Measurements from ENCODE around the gene RPS6KL1. TPM values are rescaled to one million over a fixed set of nuclear protein-coding genes. Genes with fewer than 3 reads are reported as not detected.

Gene RPS6KL1
- polyA plus RNA-seq, 2 of the 4 experiments (the other 2 are of a cell fraction): 0.32 to 0.99 TPM

GRCh38 chr14:74965486-74966153 is 42.6 kb upstream of the RPS6KL1 start:
- no peak overlapping the region for H3K4me2 ChIP-seq
- WGBS (ENCODE audit: missing lambda C conversion rate): 56% methylated on average over 5 of the region's 5 CpGs
- ChIA-PET CTCF (interaction anchor here (1.0 to 2.1 kb wide), 4 partner anchors 11 to 123 kb away, joined by 3 to 14 read pairs (median 4); no protein-coding TSS in a partner anchor), POLR2A (no interaction called here)
- DNase-seq (ENCODE audit: low read depth in 1 of 2, low spot score in 1 of 2): no peak
- H3K27ac ChIP-seq: 0 out of 6 replicates have a peak overlapping the region, but pooled peaks of 1 of the 2 experiments have one; percentile 36
- TF ChIP-seq KDM1A (IDR thresholded peaks at IDR 0.05; ENCODE audit: low read depth) (0 out of 2 replicates have a peak, but pooled peaks have one; percentile 18), RCOR1 (IDR thresholded peaks at IDR 0.05; ENCODE audit: low read depth, low read length) (no peak), EHF (CRISPR knock-in tag; IDR thresholded peaks at IDR 0.05) (no peak), HOXB13 (CRISPR knock-in tag; IDR thresholded peaks at IDR 0.05; ENCODE audit: low read depth) (no peak)
- TF ChIP-seq, protein P1, sequence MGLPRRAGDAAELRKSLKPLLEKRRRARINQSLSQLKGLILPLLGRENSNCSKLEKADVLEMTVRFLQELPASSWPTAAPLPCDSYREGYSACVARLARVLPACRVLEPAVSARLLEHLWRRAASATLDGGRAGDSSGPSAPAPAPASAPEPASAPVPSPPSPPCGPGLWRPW (IDR thresholded peaks at IDR 0.05): no peak
- no peaks in the 10 kb centered on the region for H3K9me3 ChIP-seq
- H3K4me1 ChIP-seq: peaks cover 5% of the 10 kb centered on the region; the same call in 1 of the 3 replicates
- no peak for ATAC-seq
- H3K4me3 ChIP-seq: no peak overlapping the region
- FAIRE-seq: no peak

- ATAC-seq: no peak
- FAIRE-seq: no peak
- ChIA-PET POLR2A (no interaction called here), CTCF (interaction anchor here (1.0 to 2.1 kb wide), 6 partner anchors 11 to 124 kb away, joined by 3 to 14 read pairs (median 3); no protein-coding TSS in a partner anchor)
- DNase-seq (ENCODE audit: low read depth in 1 of 2, low spot score in 1 of 2): no peak
- Histone ChIP-seq H3K27ac (0 out of 6 replicates have a peak overlapping the region, but pooled peaks of 1 of the 2 experiments have one; percentile 36), H3K4me2 (no peak overlapping the region), H3K9me3 (no peaks in the 10 kb centered on the region), H3K4me3 (no peak overlapping the region), H3K4me1 (peaks cover 5% of the 10 kb centered on the region; the same call in 1 of the 3 replicates)
- WGBS (ENCODE audit: missing lambda C conversion rate): 42% methylated on average over 4 of the region's 4 CpGs
- TF ChIP-seq EHF (CRISPR knock-in tag; IDR thresholded peaks at IDR 0.05) (no peak), TP53 (CRISPR knock-in tag; IDR thresholded peaks at IDR 0.05) (no peak), HOXB5 (CRISPR knock-in tag; IDR thresholded peaks at IDR 0.05) (no peak), BHLHE40 (IDR thresholded peaks at IDR 0.05; ENCODE audit: low read depth, low read length) (no peak), CHD2 (IDR thresholded peaks at IDR 0.05; ENCODE audit: low read length, partially characterized antibody) (no peak), SMC3 (IDR thresholded peaks at IDR 0.05) (no peak), E2F6 (IDR thresholded peaks at IDR 0.05; ENCODE audit: borderline replicate concordance, low read depth) (no peak), NR3C1 (IDR thresholded peaks at IDR 0.05) (no peak)
- TF ChIP-seq, protein P1 (IDR thresholded peaks at IDR 0.05): no peak
Measured at GRCh38 chr14:74964787-74965485, 41.9 kb upstream of the RPS6KL1 start.

DNA sequence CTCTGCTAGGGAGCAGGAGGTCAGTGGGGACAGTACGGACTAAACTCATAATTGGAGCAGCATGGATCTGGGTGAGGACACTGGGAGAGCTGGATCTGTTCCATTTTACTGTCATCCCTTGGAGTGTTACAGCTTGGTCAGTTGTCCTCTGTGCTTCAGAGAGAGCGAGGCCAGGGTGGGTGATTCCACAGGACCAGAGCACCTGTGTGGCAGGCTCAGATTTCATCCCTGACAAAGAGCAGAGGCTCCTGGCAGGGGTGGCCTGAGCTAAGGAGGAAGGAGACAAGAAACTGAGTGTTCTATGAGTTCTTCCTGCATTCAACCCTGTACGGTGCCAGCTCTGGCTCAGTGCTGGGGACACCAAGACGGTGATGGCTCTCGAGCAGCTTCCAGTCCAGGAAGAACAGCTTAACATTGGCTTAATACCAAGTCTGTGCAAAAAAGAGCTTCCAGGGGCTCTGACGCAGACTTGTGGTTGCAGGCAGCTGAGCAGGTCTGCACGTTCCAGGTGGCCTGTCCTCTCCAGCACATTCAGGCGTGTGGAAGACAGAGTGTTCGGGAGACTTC is 40.7 kb upstream of the RPS6KL1 start:
- H3K9me3 ChIP-seq: no peaks in the 10 kb centered on the region
- CTCF ChIA-PET: interaction anchor here (0.6 to 2.1 kb wide), 4 partner anchors 15 to 1072 kb away, joined by 3 to 14 read pairs (median 4); no protein-coding TSS in a partner anchor
- H3K27ac ChIP-seq: no peak overlapping the region
- DNase-seq (ENCODE audit: low read depth in 1 of 2, low spot score in 1 of 2): no peak
- 62% methylated on average over 9 of the region's 9 CpGs for WGBS (ENCODE audit: missing lambda C conversion rate)
- POLR2A ChIA-PET: no interaction called here
- ATAC-seq: peak; percentile 23 to 36; a peak in 3 of 6 replicates
- no peak overlapping the region for H3K4me3 ChIP-seq
- H3K4me1 ChIP-seq: peaks cover 5% of the 10 kb centered on the region; the same call in 1 of the 3 replicates
- TF ChIP-seq ZNF302 (CRISPR knock-in tag; IDR thresholded peaks at IDR 0.05) (no peak), HOXA7 (CRISPR knock-in tag; IDR thresholded peaks at IDR 0.05) (no peak), ELK1 (IDR thresholded peaks at IDR 0.05; ENCODE audit: low read depth, low read length) (no peak), HOXB13 (CRISPR knock-in tag; IDR thresholded peaks at IDR 0.05; ENCODE audit: low read depth) (no peak), BCL3 (IDR thresholded peaks at IDR 0.05) (no peak)
- no peak overlapping the region for H3K4me2 ChIP-seq
- no peak for FAIRE-seq

Measured in A549 (cell line).